UCSD-AML1 (cell line): ENCODE measurements around the gene TRABD.
A peak's percentile ranks its signal among the peaks of the same experiment; 100 is the strongest.
"Not testable (repeated sequence)": the region's sequence is repeated elsewhere in the genome, so short reads cannot be mapped to it uniquely, and the experiment has no call there.

Experiments used
- DNase-seq: peaks from one replicate; lab custom pipeline; 2025; ENCODE audit not compliant: unreplicated experiment; lab: John Stamatoyannopoulos, UW

TRABD gene

GRCh38 chr22:50185375-50186087 is at the start of gene TRABD:
Gene TRABD (plus strand): TSS chr22:50185913. CDS start chr22:50193061, 7,148 bp downstream.
- DNase-seq, result peak; percentile 92

- DNase-seq, result no peak
Measured at GRCh38 chr22:50136581-50137015, 49.1 kb upstream of the TRABD start.

- DNase-seq, result not testable (repeated sequence)
Measured at GRCh38 chr22:50137277-50137676, 48.4 kb upstream of the TRABD start.

- no peak for DNase-seq
Measured at GRCh38 chr22:50138041-50138440, 47.7 kb upstream of the TRABD start.

GRCh38 chr22:50138988-50139387 is 46.7 kb upstream of the TRABD start:
- no peak for DNase-seq

GRCh38 chr22:50139843-50140415 is 45.8 kb upstream of the TRABD start:
- no peak for DNase-seq

GRCh38 chr22:50140615-50141014 is 45.1 kb upstream of the TRABD start:
- DNase-seq, result no peak

- no peak for DNase-seq
Measured at GRCh38 chr22:50141462-50141861, 44.3 kb upstream of the TRABD start.

- DNase-seq, result no peak
Measured at GRCh38 chr22:50141891-50142363, 43.8 kb upstream of the TRABD start.

GRCh38 chr22:50143096-50143495 is 42.6 kb upstream of the TRABD start:
- no peak for DNase-seq

- no peak for DNase-seq
Measured at GRCh38 chr22:50144005-50144614, 41.6 kb upstream of the TRABD start.

GRCh38 chr22:50145721-50146438 is 39.8 kb upstream of the TRABD start:
- no peak for DNase-seq

- no peak for DNase-seq
Measured at GRCh38 chr22:50146439-50147238, 39.1 kb upstream of the TRABD start.

GRCh38 chr22:50147258-50148165 is 38.2 kb upstream of the TRABD start:
- not testable (repeated sequence) for DNase-seq

GRCh38 chr22:50148166-50148500 is 37.6 kb upstream of the TRABD start:
- DNase-seq, result no peak

GRCh38 chr22:50148991-50149721 is 36.6 kb upstream of the TRABD start:
- peak; percentile 74 for DNase-seq

- no peak for DNase-seq
Measured at GRCh38 chr22:50150161-50151129, 35.3 kb upstream of the TRABD start.
